GM12892 (cell line): ENCODE measurements around the gene SPATA13.

Experiments
- DNase-seq: peaks from one replicate; pipeline ENCODE4 v3.0.0; 2011; ENCODE audit not compliant: insufficient read length
- FAIRE-seq: peaks from 2 replicates; lab custom pipeline; 2011; peaks lifted over from hg19 to GRCh38; lab: Jason Lieb, UNC
- POLR2A ChIP-seq: IDR thresholded peaks from 2 replicates; pipeline ENCODE4 v1.6.1; 2011; ENCODE audit warnings: low read depth, low read length, control low read depth
- POLR2AphosphoS5 ChIP-seq: IDR thresholded peaks from 2 replicates; pipeline ENCODE4 v1.6.1; 2011; ENCODE audit warnings: low read depth, low read length, control low read depth
- TAF1 ChIP-seq: IDR thresholded peaks from 2 replicates; pipeline ENCODE4 v1.6.1; 2011; ENCODE audit warnings: low read depth, mild to moderate bottlenecking, control low read depth, low read length, borderline replicate concordance

The SPATA13 gene

DNA sequence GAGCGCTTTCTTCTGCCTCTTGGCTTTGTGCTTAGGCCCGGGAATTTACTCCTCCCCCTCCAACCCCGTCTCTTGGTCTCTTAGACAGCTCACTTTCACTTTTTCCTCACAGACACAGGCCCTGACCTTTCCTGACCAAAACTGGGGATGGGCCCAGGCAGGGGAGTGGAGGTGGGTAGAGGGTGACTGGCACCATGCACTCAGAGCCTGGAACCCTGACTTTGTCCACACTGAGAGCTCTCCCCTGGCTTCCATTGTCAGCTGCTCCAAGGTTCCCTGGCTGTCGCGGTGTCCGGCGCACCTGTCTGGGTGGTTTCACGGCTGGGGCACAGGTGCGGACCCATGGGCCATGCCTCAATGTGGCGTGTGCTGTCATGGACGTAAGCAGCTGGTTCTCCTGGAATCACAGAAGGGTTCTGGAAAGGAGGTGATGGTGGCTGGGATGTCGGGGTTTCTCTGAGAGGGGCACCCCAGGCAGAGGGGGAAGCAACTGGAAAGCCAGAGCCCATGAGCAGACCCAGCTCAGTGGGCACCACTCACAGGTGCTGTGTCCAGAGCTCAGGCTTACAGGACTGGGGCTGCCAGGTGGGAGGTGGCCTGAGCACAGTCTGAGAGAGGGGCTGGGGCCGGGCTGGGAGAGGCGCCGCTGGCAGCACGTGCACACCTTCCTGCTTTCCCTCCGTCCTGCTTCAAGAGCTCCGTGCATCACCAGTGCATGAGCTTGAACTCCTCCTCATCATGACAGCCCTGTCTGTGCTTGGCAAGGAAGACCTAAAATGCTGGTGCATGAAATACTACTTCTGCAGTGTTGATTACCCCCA lies 120.9 kb downstream of the SPATA13 start:
- DNase-seq (no peak), FAIRE-seq (no peak)
- no peak for TF ChIP-seq POLR2AphosphoS5
- no peak for TF ChIP-seq POLR2A
- TF ChIP-seq TAF1, result no peak

- FAIRE-seq (no peak), DNase-seq (no peak)
- TF ChIP-seq POLR2AphosphoS5 (no peak), POLR2A (no peak), TAF1 (no peak)
Observed at GRCh38 chr13:24282256-24282655, 121.7 kb downstream of the SPATA13 start.

- FAIRE-seq, result no peak
- no peak for DNase-seq
- no peak for TF ChIP-seq TAF1
Observed at GRCh38 chr13:24284889-24285565, 124.5 kb downstream of the SPATA13 start.

DNA sequence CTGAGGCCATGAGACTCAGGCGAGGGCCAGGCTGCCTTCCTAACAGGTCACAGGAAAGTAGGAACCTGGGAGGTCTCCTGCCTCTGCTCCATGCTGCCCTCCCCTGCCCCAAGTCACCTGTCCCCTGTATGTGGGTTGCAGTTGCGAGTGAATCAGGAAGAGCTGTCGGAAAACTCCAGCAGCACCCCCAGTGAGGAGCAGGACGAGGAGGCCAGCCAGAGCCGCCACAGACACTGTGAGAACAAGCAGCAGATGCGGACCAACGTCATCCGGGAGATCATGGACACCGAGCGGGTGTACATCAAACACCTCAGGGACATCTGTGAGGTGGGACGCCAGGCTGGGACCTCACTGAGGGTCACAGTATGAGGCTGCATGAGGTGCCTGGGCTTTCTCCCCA lies 126.1 kb downstream of the SPATA13 start:
- TF ChIP-seq POLR2A (no peak), TAF1 (no peak), POLR2AphosphoS5 (no peak)
- DNase-seq, result no peak
- FAIRE-seq, result no peak

DNA sequence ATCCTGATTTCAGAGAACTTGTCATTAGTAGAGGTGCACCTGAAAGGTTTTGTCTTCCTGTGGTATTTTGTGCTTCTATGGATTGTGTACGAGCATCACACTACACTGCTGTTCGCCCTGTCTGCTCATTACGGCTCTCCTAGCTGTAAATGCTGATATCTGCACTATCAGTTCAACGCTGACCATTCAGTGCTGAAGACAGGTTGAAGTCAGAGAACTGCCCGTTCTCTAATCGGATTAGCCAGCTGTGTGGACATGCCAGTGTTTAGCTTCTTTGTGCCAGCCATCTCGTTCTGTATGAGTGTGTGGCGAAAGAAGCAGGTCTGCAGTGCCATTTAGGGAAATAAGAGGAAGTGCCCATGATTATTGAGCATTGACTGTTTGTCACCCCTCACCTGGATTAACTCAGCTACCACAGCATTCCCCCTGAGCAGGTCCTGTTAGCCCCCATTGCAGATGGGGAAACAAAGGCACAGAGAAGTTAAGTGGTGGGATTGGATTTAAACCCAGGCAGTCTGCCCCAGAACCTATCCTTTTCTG lies 127.3 kb downstream of the SPATA13 start:
- no peak for TF ChIP-seq TAF1
- no peak for TF ChIP-seq POLR2A
- no peak for TF ChIP-seq POLR2AphosphoS5
- FAIRE-seq, result no peak
- DNase-seq, result no peak

DNA sequence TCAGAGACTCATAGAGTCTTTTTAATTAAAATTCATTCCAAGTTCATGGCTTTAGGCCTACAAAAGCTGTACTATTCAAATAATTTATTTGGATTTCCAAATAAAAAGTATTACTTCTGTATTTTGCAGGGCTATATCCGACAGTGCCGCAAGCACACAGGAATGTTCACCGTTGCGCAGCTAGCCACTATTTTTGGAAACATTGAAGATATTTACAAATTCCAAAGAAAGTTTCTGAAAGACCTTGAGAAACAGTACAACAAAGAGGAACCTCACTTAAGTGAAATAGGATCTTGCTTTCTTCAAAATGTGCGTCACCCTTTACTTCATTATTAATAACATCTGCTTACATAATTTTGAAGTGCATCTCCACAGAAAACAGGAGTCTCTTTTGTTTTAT lies 128.3 kb downstream of the SPATA13 start:
- DNase-seq (no peak), FAIRE-seq (no peak)
- no peak for TF ChIP-seq POLR2AphosphoS5
- TF ChIP-seq POLR2A, result no peak
- no peak for TF ChIP-seq TAF1

- no peak for FAIRE-seq
- TF ChIP-seq TAF1, result no peak
- TF ChIP-seq POLR2A, result no peak
- no peak for TF ChIP-seq POLR2AphosphoS5
Observed at GRCh38 chr13:24290280-24290932, 129.9 kb downstream of the SPATA13 start.

DNA sequence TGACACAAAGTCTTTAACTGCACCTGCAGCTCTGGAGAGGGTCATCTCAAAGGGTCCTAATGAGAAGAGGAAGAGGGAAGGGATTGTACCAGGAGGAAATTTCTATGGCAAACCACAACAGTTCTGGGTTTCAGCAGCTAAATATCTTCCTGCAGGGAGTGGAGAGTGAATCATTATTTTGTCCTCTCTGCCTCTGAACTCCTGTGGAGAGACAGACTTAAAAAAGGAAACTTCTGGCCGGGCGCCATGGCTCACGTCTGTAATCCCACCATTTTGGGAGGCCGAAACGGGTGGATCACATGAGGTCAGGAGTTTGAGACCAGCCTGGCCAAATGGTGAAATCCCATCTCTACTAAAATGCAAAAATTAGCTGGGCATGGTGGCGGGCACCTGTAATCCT lies 132.0 kb downstream of the SPATA13 start:
- FAIRE-seq, result no peak

More at GRCh38 chr13:24290280-24290932, 129.9 kb downstream of the SPATA13 start:
- DNase-seq, result no peak

GRCh38 chr13:24293746-24294145 lies 133.2 kb downstream of the SPATA13 start:
- no peak for DNase-seq
- no peak for TF ChIP-seq POLR2AphosphoS5
- TF ChIP-seq TAF1, result no peak
- no peak for TF ChIP-seq POLR2A
- FAIRE-seq, result no peak

More for the DNA sequence above, 132.0 kb downstream of the SPATA13 start:
- DNase-seq, result no peak
- TF ChIP-seq POLR2AphosphoS5, result no peak
- TF ChIP-seq POLR2A, result no peak
- no peak for TF ChIP-seq TAF1

- FAIRE-seq, result no peak
- no peak for DNase-seq
- TF ChIP-seq POLR2AphosphoS5, result no peak
Observed at GRCh38 chr13:24299488-24300114, 139.1 kb downstream of the SPATA13 start.

DNA sequence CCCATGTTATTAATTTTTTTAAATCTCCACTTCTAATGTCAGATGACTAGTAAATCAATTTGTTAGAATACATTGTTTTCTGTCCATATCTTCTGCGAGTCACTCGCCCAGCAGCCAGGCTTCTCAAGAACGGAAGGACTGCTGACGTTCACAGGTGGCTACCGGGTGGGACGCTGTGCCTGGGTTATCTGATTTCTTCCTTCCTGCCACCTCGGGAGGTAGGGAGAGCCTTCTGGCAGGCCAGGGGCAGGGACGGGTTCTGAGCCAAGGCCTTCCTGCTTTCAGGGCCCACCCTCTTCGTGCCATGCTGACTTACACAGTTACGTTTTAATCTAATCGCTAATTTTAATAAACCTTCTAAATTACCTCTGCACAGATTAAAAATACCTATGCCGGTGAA lies 140.9 kb downstream of the SPATA13 start:
- TF ChIP-seq TAF1 (no peak), POLR2AphosphoS5 (no peak), POLR2A (no peak)
- FAIRE-seq, result no peak
- DNase-seq, result no peak

DNA sequence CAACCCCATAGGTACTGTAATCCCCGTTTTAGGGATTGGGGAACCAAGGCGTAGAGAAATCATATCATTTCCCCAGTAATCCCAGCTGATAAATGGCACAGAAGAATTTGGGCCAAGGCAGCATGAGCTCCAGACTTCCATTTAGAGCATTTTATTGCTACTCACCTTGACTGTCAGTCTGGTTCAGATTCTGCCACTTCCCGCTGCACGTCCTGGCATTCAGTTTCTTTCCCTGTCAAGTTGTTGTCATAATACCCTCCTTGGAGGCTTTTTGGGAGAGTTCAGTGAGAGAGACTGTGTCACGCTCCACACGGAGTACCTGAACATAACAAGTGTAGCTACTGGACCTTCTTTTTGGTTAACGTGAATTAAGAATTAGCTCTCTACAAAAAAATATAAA lies 141.4 kb downstream of the SPATA13 start:
- FAIRE-seq, result no peak
- TF ChIP-seq POLR2AphosphoS5 (no peak), TAF1 (no peak), POLR2A (no peak)
- no peak for DNase-seq

DNA sequence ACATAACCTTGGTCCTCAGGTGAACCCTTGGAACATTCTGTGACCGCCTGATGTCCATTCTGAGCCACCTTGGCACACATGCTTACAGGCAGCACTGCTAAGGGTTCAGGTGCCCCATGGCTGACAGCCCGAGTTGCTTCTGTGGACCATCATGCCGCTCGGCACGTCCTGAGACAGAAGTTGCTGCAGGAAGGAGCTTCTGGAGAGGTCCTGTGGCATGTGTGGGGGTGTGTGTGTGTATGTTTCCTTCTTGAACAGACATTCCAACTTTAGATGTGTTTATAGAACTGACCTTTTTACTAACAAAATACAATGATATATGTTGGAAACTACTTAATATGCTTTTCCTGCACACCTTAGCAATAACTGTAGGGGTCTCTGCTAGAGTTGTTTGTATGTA lies 144.1 kb downstream of the SPATA13 start:
- FAIRE-seq (no peak), DNase-seq (no peak)
- TF ChIP-seq TAF1 (no peak), POLR2A (no peak), POLR2AphosphoS5 (no peak)
